ENCODE data around the gene MLLT1. TPM values are rescaled to one million over a fixed set of nuclear protein-coding genes. Genes with fewer than 3 reads are reported as not detected.

Gene MLLT1
- total and polyA plus RNA-seq, 2 of the 8 experiments (the other 6 are each of a cell fraction or from before 2014, with no cell fraction given), result 18.8 to 45.1 TPM

GRCh38 chr19:6261883-6262282 is 17.9 kb downstream of the MLLT1 start:
- ChIA-PET POLR2A (ENCODE audit: partially characterized antibody) (interaction anchor here (0.6 to 1.5 kb wide), 3 partner anchors 10 to 45 kb away, joined by 3 to 8 read pairs (median 3); no protein-coding TSS in a partner anchor), CTCF (ENCODE audit: partially characterized antibody) (interaction anchor here (1.1 to 3.6 kb wide), 9 partner anchors 9 to 43 kb away, joined by 3 to 41 read pairs (median 11); no protein-coding TSS in a partner anchor)
- Histone ChIP-seq H3K23me2 (ENCODE audit: low read depth, low read length) (no peaks in the 10 kb centered on the region), H4K20me1 (replicated peaks in 1 of 2; ENCODE audit: control insufficient read depth in 1 of 2, insufficient read depth in 2 of 2, low read length in 2 of 2) (peaks cover 4 to 23% of the 10 kb centered on the region in 2 experiments), H2BK12ac (ENCODE audit: low read depth, low read length) (no peak overlapping the region), H2BK5ac (ENCODE audit: low read depth, low read length) (no peak overlapping the region), H3K4me3 (ENCODE audit: extremely low read depth in 1 of 4, insufficient read depth in 2 of 4, low read depth in 3 of 4, low read length in 4 of 4) (no peak overlapping the region), H3K23ac (ENCODE audit: insufficient read length) (no peak overlapping the region), H2BK20ac (ENCODE audit: low read length) (no peak overlapping the region), H2AFZ (ENCODE audit: low read length) (no peak overlapping the region), H3K18ac (ENCODE audit: extremely low read depth, low read length) (no peak overlapping the region), H3K27me3 (replicated peaks in 1 of 4; ENCODE audit: control insufficient read depth in 3 of 4, extremely low read depth in 1 of 4, insufficient read depth in 3 of 4, low read length in 3 of 4) (no peaks in the 10 kb centered on the region), H3K27ac (ENCODE audit: low read depth, low read length) (no peak overlapping the region), H2BK15ac (ENCODE audit: low read length) (no peak overlapping the region), H4K5ac (ENCODE audit: insufficient read length, low read depth, low read length) (no peak overlapping the region), H3K14ac (ENCODE audit: insufficient read length) (no peak overlapping the region), H2BK120ac (replicated peaks; ENCODE audit: low read depth, low read length) (no peak overlapping the region), H3K36me3 (ENCODE audit: control insufficient read depth in 2 of 4, insufficient read depth in 4 of 4, low read length in 3 of 4) (peaks cover 3 to 19% (median 16%) of the 10 kb centered on the region in 4 experiments; a peak in 6 of 8 replicates), H3K56ac (replicated peaks; ENCODE audit: insufficient read length, low read depth, low read length) (no peak overlapping the region), H4K8ac (ENCODE audit: extremely low read depth, insufficient read depth, low read length) (no peak overlapping the region), H3K9ac (replicated peaks in 1 of 4; ENCODE audit: extremely low read depth in 1 of 4, low read depth in 3 of 4, low read length in 3 of 4) (no peak overlapping the region), H3K4me1 (replicated peaks in 1 of 4; ENCODE audit: control insufficient read depth in 3 of 4, insufficient read depth in 4 of 4, low read length in 3 of 4) (no peaks in the 10 kb centered on the region; a peak in 4 of 7 replicates), H3K4me2 (ENCODE audit: insufficient read depth in 1 of 2, low read depth in 2 of 2, low read length in 2 of 2) (no peak overlapping the region), H3K79me2 (ENCODE audit: control insufficient read depth in 1 of 2, insufficient read depth in 2 of 2, low read length in 2 of 2) (peaks cover 0 to 58% of the 10 kb centered on the region in 2 experiments; a peak in 3 of 4 replicates), H4K91ac (replicated peaks; ENCODE audit: insufficient read length, low read length) (no peak overlapping the region), H2AK5ac (ENCODE audit: low read depth, low read length) (no peak overlapping the region), H3K4ac (replicated peaks; ENCODE audit: insufficient read length, low read depth, low read length) (no peak overlapping the region), H3K79me1 (ENCODE audit: low read depth, low read length) (peaks cover 23% of the 10 kb centered on the region), H3K9me3 (ENCODE audit: insufficient read depth in 2 of 2, low read depth in 1 of 2, low read length in 1 of 2) (no peaks in the 10 kb centered on the region)
- DNase-seq (ENCODE audit: low read depth in 1 of 2, low spot score in 2 of 2) (no peak), FAIRE-seq (no peak)
- 93% methylated on average over 15 of the region's 15 CpGs; no CpG with 5 or more reads in 1 of the 2 experiments for WGBS, 2 experiments (ENCODE audit: extremely low coverage in 1 of 2, insufficient coverage in 1 of 2, insufficient read length in 1 of 2, insufficient replicate concordance in 2 of 2, low coverage in 1 of 2, low lambda C conversion rate in 2 of 2, missing lambda C conversion rate in 1 of 2)
- TF ChIP-seq HDAC2 (IDR thresholded peaks at IDR 0.05; ENCODE audit: borderline replicate concordance in 1 of 2, low read depth in 2 of 2, low read length in 2 of 2) (no peak), EP300 (IDR thresholded peaks at IDR 0.05; ENCODE audit: borderline replicate concordance in 1 of 2, low read depth in 2 of 2, low read length in 2 of 2) (no peak), MAFK (IDR thresholded peaks at IDR 0.05; ENCODE audit: low read depth, low read length) (no peak), YY1 (IDR thresholded peaks at IDR 0.05; ENCODE audit: low read depth, low read length) (no peak), TBP (IDR thresholded peaks at IDR 0.05; ENCODE audit: low read depth, low read length) (no peak)
